Stimulated activated naive B cell treated with anti-CD40 and anti-IgM and Interleukin-4, amounts not matched to agents 10 μg/mL and 1 μg/mL and 100 μg/mL, for 72 hours (primary cell): ENCODE data around the gene NEURL3.
"Not testable (repeated sequence)": the region's sequence is repeated elsewhere in the genome, so short reads cannot be mapped to it uniquely, and the experiment has no call there.

Source experiments
- ATAC-seq, 2 donors: fragments of 150-1000 bp; cut with Tn5 transposase; replicated peaks; 2 replicates each; pipeline ENCODE4 v1.10.0; 2021; ENCODE audit warnings: moderate library complexity in 1 of 2
- DNase-seq: peaks from one replicate; pipeline ENCODE4 v3.0.0; 2021
- H3K27ac Mint-ChIP-seq: one replicate; pipeline ENCODE4 v1.8.0; 2022; ENCODE audit warnings: mild to moderate bottlenecking, mixed read lengths
- H3K27me3 Mint-ChIP-seq, 2 donors: one replicate each; pipeline ENCODE4 v1.8.0; 2022; ENCODE audit warnings: mixed read lengths in 2 of 2
- H3K36me3 Mint-ChIP-seq, 2 donors: one replicate each; pipeline ENCODE4 v1.8.0; 2022; ENCODE audit warnings: mixed read lengths in 2 of 2, mild to moderate bottlenecking in 1 of 2
- H3K4me1 Mint-ChIP-seq, 2 donors: one replicate each; pipeline ENCODE4 v1.8.0; 2022; ENCODE audit warnings: mixed read lengths in 2 of 2, mild to moderate bottlenecking in 1 of 2
- H3K4me3 Mint-ChIP-seq, 2 donors: one replicate each; pipeline ENCODE4 v1.8.0; 2022; ENCODE audit warnings: mild to moderate bottlenecking in 2 of 2, mixed read lengths in 2 of 2, moderate library complexity in 1 of 2
- H3K9me3 Mint-ChIP-seq, 2 donors: one replicate each; pipeline ENCODE4 v1.8.0; 2022; ENCODE audit warnings: mixed read lengths in 2 of 2, mild to moderate bottlenecking in 1 of 2

NEURL3 gene

GRCh38 chr2:96505231-96505889 is at the start of gene NEURL3:
TSS of gene NEURL3 (minus strand) at chr2:96505357. CDS start at chr2:96505286, 71 bp downstream.
- Mint-ChIP-seq H3K27me3 (peaks cover 17 to 18% of the 10 kb centered on the region in 2 donors), H3K27ac (peak within 1 kb of the TSS; percentile 25), H3K4me3 (no peak within 1 kb of the TSS), H3K4me1 (peaks cover 46 to 65% of the 10 kb centered on the region in 2 donors), H3K36me3 (no peaks in the 10 kb centered on the region), H3K9me3 (no peaks in the 10 kb centered on the region)
- DNase-seq (no peak), ATAC-seq (no peak)

- ATAC-seq (peak; percentile 57 to 66), DNase-seq (peak; percentile 58)
- Mint-ChIP-seq H3K27me3 (no peaks in the 10 kb centered on the region), H3K27ac (peak overlapping the region; percentile 92), H3K9me3 (peaks cover 3 to 7% of the 10 kb centered on the region in 2 donors), H3K4me1 (peaks cover 37 to 42% of the 10 kb centered on the region in 2 donors), H3K36me3 (peaks cover 33 to 40% of the 10 kb centered on the region in 2 donors), H3K4me3 (peak overlapping the region; percentile 35 to 55)
Observed at GRCh38 chr2:96554293-96555145, 49.4 kb upstream of the NEURL3 start.

- Mint-ChIP-seq H3K27ac (peak overlapping the region; percentile 92), H3K36me3 (peaks cover 30 to 36% of the 10 kb centered on the region in 2 donors), H3K4me1 (peaks cover 37 to 42% of the 10 kb centered on the region in 2 donors), H3K4me3 (peak overlapping the region; percentile 31 to 35)
- H3K27me3 Mint-ChIP-seq, ATAC-seq, DNase-seq, H3K9me3 Mint-ChIP-seq: not testable (repeated sequence)
Observed at GRCh38 chr2:96553957-96554292, 48.8 kb upstream of the NEURL3 start.

GRCh38 chr2:96553176-96553956 is 48.2 kb upstream of the NEURL3 start:
- no peak for DNase-seq
- Mint-ChIP-seq H3K27me3 (no peaks in the 10 kb centered on the region), H3K4me1 (peaks cover 37 to 42% of the 10 kb centered on the region in 2 donors), H3K9me3 (peaks cover 3 to 7% of the 10 kb centered on the region in 2 donors), H3K27ac (peak overlapping the region; percentile 92), H3K36me3 (peaks cover 34 to 36% of the 10 kb centered on the region in 2 donors), H3K4me3 (peak overlapping the region; percentile 46 to 60)
- peak; percentile 2 to 4 for ATAC-seq

- no peak for ATAC-seq
- peaks cover 3 to 7% of the 10 kb centered on the region in 2 donors for H3K9me3 Mint-ChIP-seq
- no peak for DNase-seq
- H3K36me3 Mint-ChIP-seq = peaks cover 37 to 40% of the 10 kb centered on the region in 2 donors
- H3K27me3 Mint-ChIP-seq = no peaks in the 10 kb centered on the region
- peak overlapping the region; percentile 92 for H3K27ac Mint-ChIP-seq
- peaks cover 38 to 43% of the 10 kb centered on the region in 2 donors for H3K4me1 Mint-ChIP-seq
- H3K4me3 Mint-ChIP-seq = peak overlapping the region in 1 of 2 donors; percentile 32
Observed at GRCh38 chr2:96552315-96553175, 47.4 kb upstream of the NEURL3 start.

- peak overlapping the region; percentile 92 for H3K27ac Mint-ChIP-seq
- peaks cover under 1 to 2% of the 10 kb centered on the region in 2 donors for H3K9me3 Mint-ChIP-seq
- peaks cover 36 to 43% of the 10 kb centered on the region in 2 donors for H3K4me1 Mint-ChIP-seq
- peaks cover 38 to 42% of the 10 kb centered on the region in 2 donors for H3K36me3 Mint-ChIP-seq
- DNase-seq (no peak), ATAC-seq (no peak)
- no peaks in the 10 kb centered on the region for H3K27me3 Mint-ChIP-seq
- H3K4me3 Mint-ChIP-seq = no peak overlapping the region
Observed at GRCh38 chr2:96551605-96552314, 46.6 kb upstream of the NEURL3 start.

GRCh38 chr2:96550787-96551604 is 45.8 kb upstream of the NEURL3 start:
- H3K4me3 Mint-ChIP-seq = no peak overlapping the region
- DNase-seq = no peak
- peaks cover 37 to 43% of the 10 kb centered on the region in 2 donors for H3K4me1 Mint-ChIP-seq
- H3K36me3 Mint-ChIP-seq = peaks cover 40 to 47% of the 10 kb centered on the region in 2 donors
- H3K27ac Mint-ChIP-seq = no peak overlapping the region
- H3K9me3 Mint-ChIP-seq = no peaks in the 10 kb centered on the region
- no peaks in the 10 kb centered on the region for H3K27me3 Mint-ChIP-seq
- ATAC-seq = no peak

- H3K4me1 Mint-ChIP-seq = peaks cover 36 to 42% of the 10 kb centered on the region in 2 donors
- ATAC-seq (no peak), DNase-seq (no peak)
- H3K36me3 Mint-ChIP-seq = peaks cover 45 to 52% of the 10 kb centered on the region in 2 donors
- H3K4me3 Mint-ChIP-seq = peak overlapping the region in 1 of 2 donors; percentile 26
- H3K27me3 Mint-ChIP-seq = no peaks in the 10 kb centered on the region
- no peaks in the 10 kb centered on the region for H3K9me3 Mint-ChIP-seq
- H3K27ac Mint-ChIP-seq = peak overlapping the region; percentile 65
Observed at GRCh38 chr2:96549967-96550786, 45.0 kb upstream of the NEURL3 start.

- Mint-ChIP-seq H3K36me3 (peaks cover 49 to 51% of the 10 kb centered on the region in 2 donors), H3K9me3 (no peaks in the 10 kb centered on the region), H3K27me3 (no peaks in the 10 kb centered on the region), H3K4me3 (no peak overlapping the region), H3K4me1 (peaks cover 28 to 40% of the 10 kb centered on the region in 2 donors), H3K27ac (no peak overlapping the region)
- ATAC-seq (no peak), DNase-seq (no peak)
Observed at GRCh38 chr2:96549466-96549785, 44.3 kb upstream of the NEURL3 start.

- Mint-ChIP-seq H3K27ac (peak overlapping the region; percentile 37), H3K9me3 (no peaks in the 10 kb centered on the region), H3K36me3 (peaks cover 50 to 57% of the 10 kb centered on the region in 2 donors), H3K27me3 (no peaks in the 10 kb centered on the region), H3K4me3 (no peak overlapping the region), H3K4me1 (peaks cover 26 to 40% of the 10 kb centered on the region in 2 donors)
- ATAC-seq (no peak), DNase-seq (no peak)
Observed at GRCh38 chr2:96548558-96549465, 43.7 kb upstream of the NEURL3 start.

- peaks cover 46 to 58% of the 10 kb centered on the region in 2 donors for H3K36me3 Mint-ChIP-seq
- no peaks in the 10 kb centered on the region for H3K9me3 Mint-ChIP-seq
- H3K4me3 Mint-ChIP-seq = no peak overlapping the region
- DNase-seq (no peak), ATAC-seq (no peak)
- H3K4me1 Mint-ChIP-seq = peaks cover 17 to 31% of the 10 kb centered on the region in 2 donors
- H3K27ac Mint-ChIP-seq = no peak overlapping the region
- H3K27me3 Mint-ChIP-seq = no peaks in the 10 kb centered on the region
Observed at GRCh38 chr2:96547731-96548171, 42.6 kb upstream of the NEURL3 start.
